HFFc6 (cell line): Measurements from ENCODE around the gene OR2Y1. TPM values are rescaled to one million over a fixed set of nuclear protein-coding genes. Genes with fewer than 3 reads are reported as not detected.

ENCODE experiments used
- DNase-seq: peaks from one replicate; pipeline ENCODE4 v3.0.0-alpha.2; 2018
- H3K27ac Mint-ChIP-seq: 2 replicates; pipeline ENCODE4 v1.8.0; 2020; ENCODE audit warnings: mild to moderate bottlenecking, mixed read lengths
- H3K27me3 Mint-ChIP-seq: 2 replicates; pipeline ENCODE4 v1.8.0; 2021; ENCODE audit warnings: mild to moderate bottlenecking, moderate library complexity, mixed read lengths; ENCODE audit not compliant: insufficient read depth
- H3K36me3 Mint-ChIP-seq: 2 replicates; pipeline ENCODE4 v1.8.0; 2021; ENCODE audit warnings: low read depth, mixed read lengths
- H3K4me1 Mint-ChIP-seq: 2 replicates; pipeline ENCODE4 v1.8.0; 2020; ENCODE audit warnings: low read depth, mixed read lengths
- H3K4me3 Mint-ChIP-seq: 2 replicates; pipeline ENCODE4 v1.8.0; 2020; ENCODE audit warnings: mild to moderate bottlenecking, moderate library complexity, mixed read lengths
- H3K9me3 Mint-ChIP-seq: 2 replicates; pipeline ENCODE4 v1.8.0; 2020; ENCODE audit warnings: mild to moderate bottlenecking, mixed read lengths
- CTCF ChIP-seq: fragments of 200-600 bp; sonication (generic); IDR thresholded peaks from 2 replicates; pipeline ENCODE4 v1.5.0; 2021; ENCODE audit warnings: antibody characterized with exemption, mild to moderate bottlenecking
- total RNA-seq, 6 experiments: library from RNA; stranded (reverse); fragmentation: NEBNext Ultra II Directional; extraction: Animal tissue kit (Norgen Biotek cat#: 25700); gene quantifications; 2 replicates in 1 of 6; 3 replicates in 5 of 6; pipeline ENCODE4 v1.2.3, GENCODE V29; 2021

The OR2Y1 gene
- total RNA-seq, 6 experiments from 2014 or later, result not detected

- Mint-ChIP-seq H3K4me3 (no peak overlapping the region), H3K4me1 (no peaks in the 10 kb centered on the region), H3K9me3 (no peaks in the 10 kb centered on the region; the same call in 1 of the 2 replicates), H3K27me3 (no peaks in the 10 kb centered on the region; the same call in none of the 2 replicates), H3K27ac (no peak overlapping the region), H3K36me3 (no peaks in the 10 kb centered on the region)
- no peak for TF ChIP-seq CTCF
- DNase-seq, result no peak
Observed at GRCh38 chr5:180736536-180736935, 3.3 kb downstream of the OR2Y1 start.

- no peak for DNase-seq
- Mint-ChIP-seq H3K4me3 (no peak overlapping the region), H3K27me3 (peaks cover 2% of the 10 kb centered on the region)
Observed at GRCh38 chr5:180724944-180725343, 14.9 kb downstream of the OR2Y1 start.

GRCh38 chr5:180723936-180724335 lies 15.9 kb downstream of the OR2Y1 start:
- Mint-ChIP-seq H3K9me3 (no peaks in the 10 kb centered on the region; the same call in 1 of the 2 replicates), H3K27me3 (peaks cover 2% of the 10 kb centered on the region), H3K4me3 (no peak overlapping the region), H3K36me3 (no peaks in the 10 kb centered on the region), H3K4me1 (no peaks in the 10 kb centered on the region), H3K27ac (no peak overlapping the region)
- no peak for DNase-seq
- TF ChIP-seq CTCF, result no peak

More at GRCh38 chr5:180724944-180725343, 14.9 kb downstream of the OR2Y1 start:
- Mint-ChIP-seq H3K4me1 (no peaks in the 10 kb centered on the region), H3K9me3 (no peaks in the 10 kb centered on the region; the same call in 1 of the 2 replicates), H3K27ac (no peak overlapping the region), H3K36me3 (no peaks in the 10 kb centered on the region)
- no peak for TF ChIP-seq CTCF

GRCh38 chr5:180720486-180720885 lies 19.4 kb downstream of the OR2Y1 start:
- DNase-seq, result no peak

GRCh38 chr5:180719781-180720180 lies 20.1 kb downstream of the OR2Y1 start:
- H3K4me1 Mint-ChIP-seq, result no peaks in the 10 kb centered on the region
- no peak for TF ChIP-seq CTCF
- H3K27me3 Mint-ChIP-seq, result peaks cover 2% of the 10 kb centered on the region
- no peak for DNase-seq
- H3K4me3 Mint-ChIP-seq, result no peak overlapping the region
- no peaks in the 10 kb centered on the region for H3K9me3 Mint-ChIP-seq
- no peak overlapping the region for H3K27ac Mint-ChIP-seq
- H3K36me3 Mint-ChIP-seq, result no peaks in the 10 kb centered on the region

More at GRCh38 chr5:180720486-180720885, 19.4 kb downstream of the OR2Y1 start:
- Mint-ChIP-seq H3K9me3 (no peaks in the 10 kb centered on the region), H3K4me3 (no peak overlapping the region), H3K27ac (no peak overlapping the region), H3K4me1 (no peaks in the 10 kb centered on the region), H3K36me3 (no peaks in the 10 kb centered on the region), H3K27me3 (peaks cover 2% of the 10 kb centered on the region)
- no peak for TF ChIP-seq CTCF
